ENCODE results near the gene CUL5.

The CUL5 gene

GRCh38 chr11:108084811-108085210, 76.1 kb downstream of the CUL5 start:
- H3K4me3 ChIP-seq (ENCODE audit: low read length) = no peak overlapping the region
- no peak for TF ChIP-seq CTCF (conservative IDR thresholded peaks at IDR 0.05; ENCODE audit: low read length)
- DNase-seq (ENCODE audit: low read depth) = no peak

- no peak overlapping the region for H3K4me3 ChIP-seq (ENCODE audit: low read length)
- no peak for TF ChIP-seq CTCF (conservative IDR thresholded peaks at IDR 0.05; ENCODE audit: low read length)
- DNase-seq (ENCODE audit: low read depth) = no peak
Observed at GRCh38 chr11:108085672-108086071, 77.0 kb downstream of the CUL5 start.

- no peak for TF ChIP-seq CTCF (conservative IDR thresholded peaks at IDR 0.05; ENCODE audit: low read length)
Observed at GRCh38 chr11:108092134-108092533, 83.4 kb downstream of the CUL5 start.

GRCh38 chr11:108093128-108093904, 84.6 kb downstream of the CUL5 start:
- DNase-seq (ENCODE audit: low read depth) = peak; percentile 11
- H3K4me3 ChIP-seq (ENCODE audit: low read length) = no peak overlapping the region
- no peak for TF ChIP-seq CTCF (conservative IDR thresholded peaks at IDR 0.05; ENCODE audit: low read length)

More at GRCh38 chr11:108092134-108092533, 83.4 kb downstream of the CUL5 start:
- DNase-seq (ENCODE audit: low read depth) = no peak
- no peak overlapping the region for H3K4me3 ChIP-seq (ENCODE audit: low read length)

- TF ChIP-seq CTCF (conservative IDR thresholded peaks at IDR 0.05; ENCODE audit: low read length) = no peak
- no peak overlapping the region for H3K4me3 ChIP-seq (ENCODE audit: low read length)
- no peak for DNase-seq (ENCODE audit: low read depth)
Observed at GRCh38 chr11:108097179-108097578, 88.5 kb downstream of the CUL5 start.

- no peak for TF ChIP-seq CTCF (conservative IDR thresholded peaks at IDR 0.05; ENCODE audit: low read length)
- DNase-seq (ENCODE audit: low read depth) = no peak
- no peak overlapping the region for H3K4me3 ChIP-seq (ENCODE audit: low read length)
Observed at GRCh38 chr11:108101090-108101775, 92.5 kb downstream of the CUL5 start.

- DNase-seq (ENCODE audit: low read depth) = no peak
- no peak for TF ChIP-seq CTCF (conservative IDR thresholded peaks at IDR 0.05; ENCODE audit: low read length)
- H3K4me3 ChIP-seq (ENCODE audit: low read length) = no peak overlapping the region
Observed at GRCh38 chr11:108111126-108111525, 102.4 kb downstream of the CUL5 start.

All from AG10803 (cell line).